CD4-positive, alpha-beta T cell treated with Interleukin-15 for 1 hour (primary cell): ENCODE results near the gene LHPP.

Experiments used
- DNase-seq: peaks from one replicate; pipeline ENCODE4 v3.0.0-alpha.2; 2020

The LHPP gene

GRCh38 chr10:124611738-124612137 lies 150.1 kb downstream of the LHPP start:
- peak; percentile 60 for DNase-seq

DNA sequence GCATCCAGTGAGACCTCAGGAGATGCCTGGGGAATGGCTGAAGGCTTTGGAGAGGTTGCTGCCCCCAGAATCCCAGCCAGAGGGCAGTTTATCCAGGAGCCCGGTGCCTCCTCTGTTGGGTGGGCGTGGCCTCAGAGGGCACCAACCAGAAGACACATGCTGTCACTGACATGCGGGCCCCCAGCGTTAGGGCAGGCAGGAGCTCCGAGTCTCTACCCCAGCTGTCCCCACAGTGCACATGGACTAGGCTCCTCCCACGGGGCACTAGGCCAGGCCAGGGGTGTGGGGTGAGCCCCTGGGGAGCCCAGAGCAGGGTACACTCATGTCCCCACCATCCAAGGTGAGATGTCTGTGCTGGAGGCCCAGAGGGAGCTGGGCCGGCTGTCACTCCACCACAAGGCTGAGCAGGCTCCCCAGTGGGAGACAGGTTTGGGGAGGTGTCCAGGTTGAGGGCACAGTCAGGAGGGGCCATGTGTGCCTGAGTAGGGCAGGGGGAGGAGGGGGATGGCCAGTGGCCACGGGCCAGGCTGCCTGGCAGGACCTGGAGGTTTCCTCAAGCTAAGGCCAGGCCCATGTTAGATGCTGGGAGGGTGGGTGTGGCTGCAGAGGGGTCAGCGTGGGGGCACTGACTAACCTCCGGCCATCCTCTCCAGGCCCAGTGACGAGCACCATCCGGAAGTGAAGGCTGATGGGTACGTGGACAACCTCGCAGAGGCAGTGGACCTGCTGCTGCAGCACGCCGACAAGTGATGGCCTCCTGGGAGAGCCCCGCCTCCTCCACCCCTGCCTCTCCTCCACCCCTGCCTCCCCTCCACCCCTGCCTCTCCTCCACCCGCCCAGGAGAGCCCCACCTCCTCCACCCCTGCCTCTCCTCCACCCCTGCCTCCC lies 151.2 kb downstream of the LHPP start:
- DNase-seq = peak; percentile 47

- no peak for DNase-seq
These were observed 152.5 kb downstream of the LHPP start for GRCh38 chr10:124614003-124614659.

- DNase-seq = no peak
These were observed 153.6 kb downstream of the LHPP start for GRCh38 chr10:124615259-124615658.

DNA sequence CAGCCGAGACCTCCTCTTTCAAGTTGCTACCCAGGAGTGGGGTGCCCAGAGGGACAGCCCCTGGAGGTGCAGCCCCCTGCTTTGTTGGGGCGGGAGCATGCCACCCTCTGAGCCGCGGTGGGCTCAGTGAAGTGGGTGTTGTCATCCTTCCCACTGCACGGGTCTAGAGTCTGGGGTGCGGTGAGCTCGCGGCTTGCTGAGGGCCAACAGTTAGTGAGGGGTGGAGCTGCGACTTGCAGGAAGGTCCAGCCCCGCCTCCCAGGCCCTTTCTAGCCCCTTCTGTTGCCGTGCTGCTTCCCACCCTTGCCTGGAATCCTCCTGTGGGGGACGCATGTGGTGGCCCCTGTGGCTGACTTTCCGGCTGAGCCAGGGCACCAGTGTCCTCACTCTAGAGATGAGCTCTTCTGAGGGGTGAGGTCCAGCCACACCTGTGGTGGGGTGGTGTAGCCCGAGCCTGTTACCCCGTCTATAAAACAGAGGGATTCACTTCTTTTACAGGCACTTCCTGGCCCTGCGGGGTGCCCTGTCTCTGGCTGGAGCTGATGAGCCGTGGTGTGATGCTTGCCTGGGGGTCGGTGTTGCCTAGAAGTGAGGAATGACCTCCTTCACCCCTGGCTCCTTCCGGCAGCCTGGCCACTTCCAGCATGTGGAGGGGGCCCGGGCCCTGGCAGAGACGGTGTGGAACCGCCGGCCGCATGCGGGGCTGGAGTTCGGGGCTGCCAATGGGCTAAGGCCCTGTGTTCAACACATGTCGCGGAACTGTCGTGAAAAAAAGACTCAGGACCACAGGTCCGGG lies 154.6 kb downstream of the LHPP start:
- DNase-seq = peak; percentile 41

DNA sequence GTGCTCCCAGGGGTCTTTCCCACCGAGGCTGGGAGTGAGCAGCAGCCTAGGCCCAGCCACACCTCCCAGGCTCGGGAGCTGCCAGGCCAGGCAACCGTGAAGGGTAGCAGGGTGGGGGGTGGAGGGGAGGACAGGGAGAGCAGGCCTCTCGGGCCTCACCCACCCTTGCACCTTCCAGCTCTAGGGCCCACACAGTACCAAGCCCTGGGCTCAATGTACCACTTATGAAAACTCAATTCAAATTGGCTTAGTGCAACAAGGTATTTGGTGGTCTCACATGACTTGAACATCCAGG lies 155.2 kb downstream of the LHPP start:
- DNase-seq = no peak

- DNase-seq = no peak
These were observed 156.9 kb downstream of the LHPP start for GRCh38 chr10:124618470-124619073.

- DNase-seq = peak; percentile 68
These were observed 157.6 kb downstream of the LHPP start for GRCh38 chr10:124619195-124619594.

- no peak for DNase-seq
These were observed 158.3 kb downstream of the LHPP start for GRCh38 chr10:124619802-124620490.

GRCh38 chr10:124621637-124622036 lies 160.0 kb downstream of the LHPP start:
- no peak for DNase-seq

- no peak for DNase-seq
These were observed 160.5 kb downstream of the LHPP start for GRCh38 chr10:124622158-124622557.

GRCh38 chr10:124622866-124623536 lies 161.4 kb downstream of the LHPP start:
- DNase-seq = no peak

DNA sequence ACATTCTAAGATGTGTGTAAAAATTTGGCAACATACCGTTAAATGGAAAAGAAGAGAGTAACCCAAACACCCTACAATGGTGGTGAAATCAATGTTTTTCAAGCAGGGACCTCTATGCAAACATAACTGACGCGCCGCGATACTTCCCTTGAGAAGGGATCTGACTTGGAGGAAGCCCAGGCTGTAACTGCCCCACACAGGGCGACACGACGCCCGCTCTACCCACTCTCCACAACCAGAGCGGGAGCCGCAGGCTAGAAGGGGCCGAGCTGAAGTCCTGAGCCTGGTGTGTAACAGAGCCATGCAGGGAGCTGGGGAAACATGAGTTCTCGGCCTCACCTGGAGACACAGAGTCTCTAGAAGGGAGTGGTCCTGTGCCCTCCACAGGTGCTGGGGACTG lies 162.4 kb downstream of the LHPP start:
- no peak for DNase-seq

- no peak for DNase-seq
These were observed 162.8 kb downstream of the LHPP start for GRCh38 chr10:124624466-124624865.

GRCh38 chr10:124624895-124625294 lies 163.3 kb downstream of the LHPP start:
- no peak for DNase-seq

GRCh38 chr10:124625831-124626238 lies 164.2 kb downstream of the LHPP start:
- no peak for DNase-seq

DNA sequence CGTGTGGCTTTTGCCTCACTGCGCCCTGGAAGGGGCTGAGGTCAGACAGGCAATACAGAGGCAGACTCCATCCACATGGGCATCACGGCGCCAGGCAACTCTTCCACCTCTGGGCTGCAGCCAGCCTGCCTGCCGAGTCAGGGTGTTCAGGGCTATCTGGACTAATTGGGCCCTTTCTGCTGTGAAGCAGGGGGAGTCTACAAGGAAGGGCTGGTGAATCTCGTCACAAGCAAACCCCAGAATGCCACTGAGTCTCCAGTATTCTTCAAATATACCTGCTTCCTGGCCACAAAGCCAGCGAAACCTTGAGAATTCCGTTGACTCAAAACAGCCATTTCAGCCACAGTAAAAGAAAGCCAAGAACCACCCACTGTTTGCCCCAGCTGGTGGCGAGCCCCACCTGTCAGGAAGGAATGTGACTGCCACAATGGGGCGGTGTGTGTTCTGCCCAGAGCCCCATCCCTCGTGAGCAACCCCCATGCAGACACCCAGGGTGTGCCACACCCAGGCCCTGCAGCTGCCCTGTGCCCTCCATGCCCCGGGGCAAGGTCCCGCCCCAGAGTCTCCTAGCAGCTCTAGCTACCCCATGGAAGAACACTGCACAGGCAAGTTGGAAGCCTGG lies 165.2 kb downstream of the LHPP start:
- DNase-seq = peak; percentile 63

DNA sequence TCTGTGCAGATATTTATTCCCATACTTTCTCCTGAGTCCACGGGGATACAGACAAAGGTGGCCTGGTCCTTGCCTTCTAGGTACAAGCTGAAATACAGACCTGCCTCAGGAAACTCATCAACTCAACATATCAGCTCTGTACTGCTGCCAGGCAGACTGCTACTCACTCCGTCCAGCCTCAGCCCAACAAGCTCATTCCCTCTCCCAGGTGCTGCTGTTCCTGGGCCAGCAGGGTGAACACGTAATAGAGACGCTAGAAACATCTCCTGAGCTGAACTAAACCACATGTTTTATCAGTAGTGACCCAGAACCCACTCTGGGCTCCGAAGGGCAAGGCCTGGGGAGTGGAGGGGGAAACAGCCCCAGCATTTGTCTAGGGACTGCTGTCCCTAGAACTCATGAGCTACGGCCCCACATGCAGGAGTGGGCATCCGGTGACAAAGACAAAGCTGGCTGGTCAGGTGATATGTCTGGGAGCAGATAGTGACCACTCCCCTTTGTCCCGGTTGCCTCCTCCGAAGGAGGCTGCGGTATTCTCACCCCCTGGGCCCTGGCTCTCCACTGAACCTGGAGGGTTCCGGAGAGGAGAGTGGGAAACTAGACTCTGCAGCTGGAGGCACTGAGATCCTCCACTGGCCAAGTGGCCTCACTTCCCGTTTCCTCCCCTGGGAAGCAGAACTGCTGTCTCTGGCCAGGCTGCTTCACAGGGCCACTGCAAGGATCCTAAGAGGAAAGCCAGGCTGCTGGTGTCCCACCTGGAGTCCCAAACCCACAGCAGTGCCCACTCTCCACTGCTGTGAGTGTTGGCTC lies 166.4 kb downstream of the LHPP start:
- no peak for DNase-seq

DNA sequence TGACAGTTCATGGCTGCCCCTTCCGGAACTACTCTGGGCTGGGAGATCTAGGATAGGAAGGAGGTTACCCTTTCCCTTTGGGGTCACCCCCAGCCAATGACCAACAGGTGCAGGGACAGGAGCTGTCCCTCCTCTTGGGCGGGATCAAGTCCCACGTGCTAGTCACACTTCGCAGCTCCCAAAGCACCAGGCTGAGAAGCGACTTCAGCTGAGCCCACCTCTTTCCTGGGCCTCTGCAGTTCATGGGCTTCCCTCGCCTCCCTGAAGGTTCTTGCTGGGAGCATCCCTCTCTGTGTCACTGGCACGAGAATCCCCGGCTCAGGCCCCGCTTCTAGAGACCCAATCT lies 167.0 kb downstream of the LHPP start:
- DNase-seq = no peak

- DNase-seq = no peak
These were observed 167.8 kb downstream of the LHPP start for GRCh38 chr10:124629415-124629814.

GRCh38 chr10:124629842-124630241 lies 168.2 kb downstream of the LHPP start:
- DNase-seq = no peak
